Activated B cell treated with CpG ODN at 0.5 μM for 24 hours (primary cell): ENCODE results near the gene USF3. TPM values are rescaled to one million over a fixed set of nuclear protein-coding genes. Genes with fewer than 3 reads are reported as not detected.
A peak's percentile ranks its signal among the peaks of the same experiment; 100 is the strongest.

Experiments
- ATAC-seq: fragments of 200-7000 bp; cut with Tn5 transposase; one replicate; pipeline ENCODE4 v1.10.0; 2021; ENCODE audit warnings: low read depth, mild to moderate bottlenecking, moderate library complexity
- CTCF ChIA-PET: fragments of 350-600 bp; sonication (Branson Sonifier 250); formaldehyde crosslinking; loops from one replicate; lab custom pipeline; 2021; ENCODE audit warnings: antibody characterized with exemption; lab: Charles Lee
- POLR2A ChIA-PET: fragments of 350-600 bp; sonication (Branson Sonifier 250); formaldehyde crosslinking; loops from one replicate; lab custom pipeline; 2021; ENCODE audit warnings: antibody characterized with exemption; lab: Charles Lee
- DNase-seq: peaks from one replicate; pipeline ENCODE4 v3.0.0; 2022
- H3K27ac Mint-ChIP-seq: one replicate; pipeline ENCODE4 v1.8.0; 2020; ENCODE audit warnings: mixed read lengths
- H3K27me3 Mint-ChIP-seq: one replicate; pipeline ENCODE4 v1.8.0; 2021; ENCODE audit warnings: mixed read lengths
- H3K36me3 Mint-ChIP-seq: one replicate; pipeline ENCODE4 v1.8.0; 2021; ENCODE audit warnings: low read depth, mixed read lengths
- H3K4me1 Mint-ChIP-seq: one replicate; pipeline ENCODE4 v1.8.0; 2021; ENCODE audit warnings: mixed read lengths
- H3K4me3 Mint-ChIP-seq: one replicate; pipeline ENCODE4 v1.8.0; 2020; ENCODE audit warnings: mild to moderate bottlenecking, mixed read lengths
- H3K9me3 Mint-ChIP-seq: one replicate; pipeline ENCODE4 v1.8.0; 2020; ENCODE audit warnings: mixed read lengths
- intact Hi-C: fragments of 100-400 bp; cut with micrococcal nuclease; formaldehyde crosslinking; loops from one replicate; pipeline ENCODE4 v1.15.1; 2024
- total RNA-seq: library from RNA; stranded (reverse); gene quantifications from 2 replicates; pipeline ENCODE4 v1.2.3, GENCODE V29; 2022
- TF ChIP-seq, protein P1 (sequence below): fragments of 200-600 bp; IDR thresholded peaks from one replicate; pipeline ENCODE4 v1.8.0; 2022; ENCODE audit warnings: antibody characterized with exemption, mild to moderate bottlenecking

USF3 gene
- total RNA-seq, 1 donor from 2014 or later, result 25.3 TPM

DNA sequence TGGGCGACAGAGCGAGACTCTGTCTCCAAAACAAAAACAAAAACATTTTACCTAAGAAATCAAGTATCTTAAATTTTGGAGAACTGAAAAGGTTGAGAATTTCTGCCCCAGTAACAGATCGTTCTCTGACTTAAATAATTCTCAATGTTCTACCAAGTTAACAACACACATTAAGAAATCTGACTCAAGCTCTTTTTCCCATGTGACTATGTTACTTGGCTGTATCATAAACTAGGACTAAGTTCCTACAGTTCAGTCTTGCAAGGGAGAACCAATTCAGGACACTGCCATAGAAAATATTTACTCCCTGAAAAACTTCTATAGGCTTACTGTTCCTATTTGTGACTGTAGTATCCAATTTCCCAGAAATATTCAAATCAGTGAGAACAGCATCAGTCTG, 20.9 kb upstream of the USF3 start:
- Mint-ChIP-seq H3K27ac (no peak overlapping the region), H3K9me3 (no peaks in the 10 kb centered on the region), H3K27me3 (no peaks in the 10 kb centered on the region), H3K4me3 (no peak overlapping the region), H3K4me1 (peaks cover 12% of the 10 kb centered on the region), H3K36me3 (peaks cover 46% of the 10 kb centered on the region)
- DNase-seq, result no peak
- TF ChIP-seq, protein P1, sequence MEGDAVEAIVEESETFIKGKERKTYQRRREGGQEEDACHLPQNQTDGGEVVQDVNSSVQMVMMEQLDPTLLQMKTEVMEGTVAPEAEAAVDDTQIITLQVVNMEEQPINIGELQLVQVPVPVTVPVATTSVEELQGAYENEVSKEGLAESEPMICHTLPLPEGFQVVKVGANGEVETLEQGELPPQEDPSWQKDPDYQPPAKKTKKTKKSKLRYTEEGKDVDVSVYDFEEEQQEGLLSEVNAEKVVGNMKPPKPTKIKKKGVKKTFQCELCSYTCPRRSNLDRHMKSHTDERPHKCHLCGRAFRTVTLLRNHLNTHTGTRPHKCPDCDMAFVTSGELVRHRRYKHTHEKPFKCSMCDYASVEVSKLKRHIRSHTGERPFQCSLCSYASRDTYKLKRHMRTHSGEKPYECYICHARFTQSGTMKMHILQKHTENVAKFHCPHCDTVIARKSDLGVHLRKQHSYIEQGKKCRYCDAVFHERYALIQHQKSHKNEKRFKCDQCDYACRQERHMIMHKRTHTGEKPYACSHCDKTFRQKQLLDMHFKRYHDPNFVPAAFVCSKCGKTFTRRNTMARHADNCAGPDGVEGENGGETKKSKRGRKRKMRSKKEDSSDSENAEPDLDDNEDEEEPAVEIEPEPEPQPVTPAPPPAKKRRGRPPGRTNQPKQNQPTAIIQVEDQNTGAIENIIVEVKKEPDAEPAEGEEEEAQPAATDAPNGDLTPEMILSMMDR, result no peak
- ChIA-PET POLR2A (no interaction called here), CTCF (no interaction called here)
- intact Hi-C loops, result no loop called here
- ATAC-seq, result no peak

DNA sequence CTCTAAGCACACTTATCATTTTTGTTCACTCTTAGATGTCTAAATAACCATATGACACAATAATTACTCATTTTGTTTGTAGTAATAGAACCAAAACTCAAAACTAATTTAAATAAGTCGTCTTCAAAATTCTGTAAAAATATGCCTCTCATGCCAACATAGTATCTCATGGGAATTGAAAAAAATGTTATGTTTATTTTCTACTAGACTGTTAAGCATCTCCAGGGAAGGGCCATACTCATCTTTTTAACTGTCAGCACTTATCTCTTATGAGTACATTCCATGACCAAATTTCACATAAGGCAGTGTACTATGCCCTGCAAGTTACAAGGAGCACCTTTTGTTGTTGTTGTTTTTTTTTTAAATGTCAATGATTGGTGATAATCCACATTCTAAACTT, 18.3 kb upstream of the USF3 start:
- H3K36me3 Mint-ChIP-seq, result peaks cover 21% of the 10 kb centered on the region

DNA sequence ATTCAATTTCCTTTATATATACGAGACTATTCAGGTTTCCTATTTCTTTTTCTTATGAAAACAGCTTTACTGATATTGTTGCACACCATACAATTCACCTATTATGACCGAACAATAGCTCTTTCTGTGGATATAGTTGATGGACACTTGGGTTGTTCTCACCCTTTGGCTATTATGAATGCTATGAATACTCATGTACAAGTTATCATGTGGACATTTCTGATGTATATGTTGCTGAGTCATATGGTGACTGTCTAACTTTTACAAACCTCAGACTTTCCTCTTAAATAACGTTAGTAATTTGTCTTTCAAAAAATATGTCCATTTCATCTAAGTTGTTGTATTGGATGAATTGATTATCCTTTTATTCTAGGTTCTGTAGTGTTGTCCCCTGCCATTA, 15.7 kb upstream of the USF3 start:
- ATAC-seq, result no peak
- TF ChIP-seq, protein P1, result no peak
- CTCF ChIA-PET, result interaction anchor here (1.2 kb wide), 1 partner anchor 33 kb away, joined by 3 read pairs; no protein-coding TSS in a partner anchor
- DNase-seq, result no peak
- POLR2A ChIA-PET, result interaction anchor here (0.6 kb wide), 3 partner anchors 16 to 294 kb away, joined by 3 to 5 read pairs (median 3); partner anchors contain the start of gene USF3
- Mint-ChIP-seq H3K4me1 (no peaks in the 10 kb centered on the region), H3K36me3 (peaks cover 4% of the 10 kb centered on the region), H3K4me3 (no peak overlapping the region), H3K27ac (no peak overlapping the region), H3K9me3 (peaks cover 2% of the 10 kb centered on the region), H3K27me3 (no peaks in the 10 kb centered on the region)
- intact Hi-C loops, result no loop called here

More for the DNA sequence above, 18.3 kb upstream of the USF3 start:
- H3K9me3 Mint-ChIP-seq, result no peaks in the 10 kb centered on the region
- TF ChIP-seq, protein P1, result no peak
- ATAC-seq (no peak), DNase-seq (no peak)
- POLR2A ChIA-PET, result no interaction called here
- intact Hi-C loops, result no loop called here
- CTCF ChIA-PET, result no interaction called here
- peaks cover 2% of the 10 kb centered on the region for H3K4me1 Mint-ChIP-seq
- no peaks in the 10 kb centered on the region for H3K27me3 Mint-ChIP-seq
- no peak overlapping the region for H3K27ac Mint-ChIP-seq
- H3K4me3 Mint-ChIP-seq, result no peak overlapping the region

DNA sequence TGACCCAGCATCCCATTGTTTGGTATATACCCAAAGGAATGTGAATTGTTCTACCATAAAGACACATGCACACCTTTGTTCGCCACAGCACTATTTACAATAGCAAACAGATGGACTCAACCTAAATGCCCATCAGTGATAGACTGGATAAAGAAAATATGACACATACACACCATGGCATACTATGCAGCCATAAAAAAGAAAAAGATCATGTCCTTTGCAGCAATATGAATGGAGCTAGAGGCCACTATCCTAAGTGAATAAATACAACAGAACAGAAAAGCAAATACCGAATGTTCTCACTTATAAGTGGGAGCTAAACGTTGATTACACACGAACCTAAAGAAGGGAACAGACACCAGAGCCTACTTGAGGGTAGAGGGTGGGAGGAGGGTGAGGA, 11.4 kb upstream of the USF3 start:
- DNase-seq, result no peak
- H3K4me1 Mint-ChIP-seq, result no peaks in the 10 kb centered on the region
- no peak for ATAC-seq
- no peaks in the 10 kb centered on the region for H3K27me3 Mint-ChIP-seq
- H3K9me3 Mint-ChIP-seq, result peaks cover 2% of the 10 kb centered on the region
- no peaks in the 10 kb centered on the region for H3K36me3 Mint-ChIP-seq
- H3K27ac Mint-ChIP-seq, result no peak overlapping the region
- ChIA-PET CTCF (no interaction called here), POLR2A (no interaction called here)
- TF ChIP-seq, protein P1, result no peak
- intact Hi-C loops, result no loop called here
- H3K4me3 Mint-ChIP-seq, result no peak overlapping the region

DNA sequence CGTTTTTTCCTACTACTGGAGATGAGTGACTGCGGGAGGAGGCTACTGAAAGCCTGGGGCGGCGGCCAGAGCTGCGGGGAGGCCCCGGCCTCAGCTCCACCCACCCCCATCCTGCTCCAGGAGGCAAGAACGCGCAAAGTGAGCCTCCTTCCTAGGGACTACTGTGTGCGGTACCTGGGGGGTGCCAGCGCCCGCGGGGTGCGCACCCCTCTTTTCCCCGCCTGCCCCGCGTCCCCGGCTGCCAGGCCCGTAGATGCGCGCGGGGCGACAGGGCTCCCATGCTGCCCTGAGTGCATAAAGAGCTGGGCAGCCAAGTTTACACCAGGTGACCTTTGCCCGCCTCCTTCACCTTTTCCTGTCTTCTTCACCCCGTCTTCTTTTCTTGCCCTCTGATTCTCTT, 2.5 kb upstream of the USF3 start:
- no peak for DNase-seq
- H3K4me3 Mint-ChIP-seq, result no peak overlapping the region
- CTCF ChIA-PET, result no interaction called here
- ATAC-seq, result no peak
- peak overlapping the region; percentile 71 for H3K27ac Mint-ChIP-seq
- H3K27me3 Mint-ChIP-seq, result no peaks in the 10 kb centered on the region
- intact Hi-C loops, result loop anchor here (10.0 kb wide), 1 partner anchor 1234 kb away; no protein-coding TSS in a partner anchor
- peaks cover 2% of the 10 kb centered on the region for H3K36me3 Mint-ChIP-seq
- POLR2A ChIA-PET, result interaction anchor here (0.5 to 5.4 kb wide), 3 partner anchors 39 to 47 kb away, joined by 5 to 57 read pairs (median 47); partner anchors contain the start of genes ATP6V1A and NAA50
- no peaks in the 10 kb centered on the region for H3K9me3 Mint-ChIP-seq
- H3K4me1 Mint-ChIP-seq, result peaks cover 19% of the 10 kb centered on the region
- TF ChIP-seq, protein P1, result no peak
